Measurements from ENCODE around the gene ZNF37A. TPM values are rescaled to one million over a fixed set of nuclear protein-coding genes. Genes with fewer than 3 reads are reported as not detected.
A peak's percentile ranks its signal among the peaks of the same experiment; 100 is the strongest.

Gene ZNF37A
- total RNA-seq, 4 donors from 2014 or later = 4.3 to 13.4 (median 8.7) TPM

DNA sequence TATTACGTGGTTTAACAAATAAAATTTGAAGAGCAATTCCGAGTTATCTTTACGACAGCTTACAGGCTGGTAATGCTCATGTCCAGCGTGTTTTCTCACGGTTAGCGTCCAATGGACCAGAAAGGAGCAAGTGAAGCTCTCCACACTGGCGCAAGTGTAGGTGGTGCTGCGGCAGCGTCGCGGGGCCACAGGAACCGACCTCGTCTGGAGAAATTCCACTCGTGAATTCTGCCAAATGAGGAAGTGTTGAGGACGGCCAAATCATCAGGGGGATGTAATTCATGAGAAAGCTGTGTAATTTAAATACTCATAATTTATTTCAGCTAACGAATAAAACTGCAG lies 350 bp upstream of the ZNF37A start:
- H3K36me3 ChIP-seq = peaks cover 0 to 30% of the 10 kb centered on the region in 2 donors
- intact Hi-C loops (cut with DNase I; ENCODE audit: low total_unique reads) = loop anchor here (1.0 kb wide), 3 partner anchors 83 to 235 kb away; partner anchors contain the start of genes ZNF25 and ZNF33A
- no peaks in the 10 kb centered on the region for H3K9me3 ChIP-seq
- peak; percentile 34 to 66 for ATAC-seq
- peak overlapping the region; percentile 72 to 92 (median 89) for H3K4me3 ChIP-seq
- H3K27ac ChIP-seq = peak overlapping the region; percentile 83 to 87 (median 86)
- H3K27me3 ChIP-seq = no peaks in the 10 kb centered on the region
- peak in 1 of 2 donors; percentile 15 for DNase-seq
- in situ Hi-C loops (cut with MboI; ENCODE audit: low sequenced_read_pairs in 4 of 4) = loop anchor here in 3 of 4 donors (10.0 to 25.0 kb wide), 4 partner anchors 119 to 239 kb away; partner anchors contain the start of genes ZNF248 (in 3 of the 3) and ZNF25 (in 2 of the 3)
- peaks cover 8 to 12% of the 10 kb centered on the region in 2 donors for H3K4me1 ChIP-seq
- no peak for TF ChIP-seq POLR2A (IDR thresholded peaks at IDR 0.05)
- no peak for TF ChIP-seq CTCF (IDR thresholded peaks at IDR 0.05 in 4 of 5, conservative IDR thresholded peaks at IDR 0.05 in 1 of 5)

GRCh38 chr10:38094927-38095574 lies 914 bp downstream of the ZNF37A start:
- TF ChIP-seq POLR2A (IDR thresholded peaks at IDR 0.05) (no peak), CTCF (IDR thresholded peaks at IDR 0.05 in 4 of 5, conservative IDR thresholded peaks at IDR 0.05 in 1 of 5) (no peak)
- DNase-seq (no peak), ATAC-seq (no peak)
- Histone ChIP-seq H3K4me3 (peak overlapping the region; percentile 72 to 92 (median 89)), H3K27ac (peak overlapping the region; percentile 83 to 87 (median 86)), H3K36me3 (peaks cover 0 to 43% of the 10 kb centered on the region in 2 donors), H3K27me3 (no peaks in the 10 kb centered on the region), H3K9me3 (no peaks in the 10 kb centered on the region), H3K4me1 (peaks cover 8 to 12% of the 10 kb centered on the region in 2 donors)
- in situ Hi-C loops (cut with MboI; ENCODE audit: low sequenced_read_pairs in 4 of 4) = loop anchor here in 3 of 4 donors (10.0 to 25.0 kb wide), 4 partner anchors 120 to 240 kb away; partner anchors contain the start of genes ZNF248 (in 3 of the 3) and ZNF25 (in 2 of the 3)
- intact Hi-C loops (cut with DNase I; ENCODE audit: low total_unique reads) = loop anchor here (1.0 kb wide), 3 partner anchors 85 to 237 kb away; partner anchors contain the start of genes ZNF25 and ZNF33A

GRCh38 chr10:38102880-38103279 lies 8.7 kb downstream of the ZNF37A start:
- Histone ChIP-seq H3K9me3 (peaks cover 7 to 27% (median 20%) of the 10 kb centered on the region in 3 donors), H3K27ac (no peak overlapping the region), H3K36me3 (peaks cover 10 to 81% of the 10 kb centered on the region in 2 donors), H3K4me1 (no peaks in the 10 kb centered on the region), H3K27me3 (no peaks in the 10 kb centered on the region), H3K4me3 (no peak overlapping the region)
- TF ChIP-seq POLR2A (IDR thresholded peaks at IDR 0.05) = no peak
- TF ChIP-seq CTCF (IDR thresholded peaks at IDR 0.05 in 4 of 5, conservative IDR thresholded peaks at IDR 0.05 in 1 of 5) = no peak
- ATAC-seq = no peak
- intact Hi-C loops (cut with DNase I; ENCODE audit: low total_unique reads) = no loop called here
- no peak for DNase-seq
- in situ Hi-C loops (cut with MboI; ENCODE audit: low sequenced_read_pairs in 4 of 4) = no loop called here

DNA sequence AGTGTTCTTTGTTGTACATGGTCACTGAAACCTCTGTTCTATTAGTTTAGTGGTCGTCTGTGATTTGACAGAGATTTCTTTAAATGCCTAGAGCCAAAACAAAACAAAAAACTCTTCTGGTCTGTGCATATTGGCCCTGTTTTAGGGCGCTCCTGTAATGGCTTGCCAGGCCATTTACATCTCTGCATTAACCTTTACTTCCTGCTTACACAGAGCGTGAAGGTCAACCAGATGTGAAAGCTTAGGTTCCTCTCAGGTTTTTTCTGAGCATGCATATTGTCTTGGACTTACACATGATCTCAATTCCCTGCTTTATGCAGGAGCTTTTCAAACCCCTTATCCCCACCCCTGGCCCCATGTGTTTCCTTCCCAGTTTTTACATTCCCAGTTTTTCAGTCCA lies 9.6 kb downstream of the ZNF37A start:
- intact Hi-C loops (cut with DNase I; ENCODE audit: low total_unique reads) = no loop called here

More for the DNA sequence above, 9.6 kb downstream of the ZNF37A start:
- TF ChIP-seq POLR2A (IDR thresholded peaks at IDR 0.05) = no peak
- no peak for TF ChIP-seq CTCF (IDR thresholded peaks at IDR 0.05 in 4 of 5, conservative IDR thresholded peaks at IDR 0.05 in 1 of 5)
- ATAC-seq = no peak
- Histone ChIP-seq H3K9me3 (peaks cover 7 to 27% (median 20%) of the 10 kb centered on the region in 3 donors), H3K36me3 (peaks cover 10 to 78% of the 10 kb centered on the region in 2 donors), H3K4me3 (no peak overlapping the region), H3K27me3 (no peaks in the 10 kb centered on the region), H3K4me1 (no peaks in the 10 kb centered on the region), H3K27ac (no peak overlapping the region)
- no peak for DNase-seq
- in situ Hi-C loops (cut with MboI; ENCODE audit: low sequenced_read_pairs in 4 of 4) = no loop called here
